Skin of body (tissue), 2 donors: Measurements from ENCODE around the gene MGMT. TPM values are rescaled to one million over a fixed set of nuclear protein-coding genes. Genes with fewer than 3 reads are reported as not detected.

ENCODE experiments used
- DNase-seq: peaks from one replicate; lab custom pipeline; 2025; lab: John Stamatoyannopoulos, UW
- total RNA-seq: library from RNA; depleted of rRNA; stranded (reverse); fragments of >200 nt; gene quantifications from one replicate; pipeline ENCODE4 v1.2.3, GENCODE V29; 2014

The MGMT gene
- total RNA-seq, 1 donor from 2014 or later: 25.4 TPM

GRCh38 chr10:129755621-129756020 is 288.6 kb downstream of the MGMT start:
- no peak for DNase-seq

- no peak for DNase-seq
These were observed 290.2 kb downstream of the MGMT start for GRCh38 chr10:129756912-129757901.

GRCh38 chr10:129758207-129759021 is 291.4 kb downstream of the MGMT start:
- no peak for DNase-seq

DNA sequence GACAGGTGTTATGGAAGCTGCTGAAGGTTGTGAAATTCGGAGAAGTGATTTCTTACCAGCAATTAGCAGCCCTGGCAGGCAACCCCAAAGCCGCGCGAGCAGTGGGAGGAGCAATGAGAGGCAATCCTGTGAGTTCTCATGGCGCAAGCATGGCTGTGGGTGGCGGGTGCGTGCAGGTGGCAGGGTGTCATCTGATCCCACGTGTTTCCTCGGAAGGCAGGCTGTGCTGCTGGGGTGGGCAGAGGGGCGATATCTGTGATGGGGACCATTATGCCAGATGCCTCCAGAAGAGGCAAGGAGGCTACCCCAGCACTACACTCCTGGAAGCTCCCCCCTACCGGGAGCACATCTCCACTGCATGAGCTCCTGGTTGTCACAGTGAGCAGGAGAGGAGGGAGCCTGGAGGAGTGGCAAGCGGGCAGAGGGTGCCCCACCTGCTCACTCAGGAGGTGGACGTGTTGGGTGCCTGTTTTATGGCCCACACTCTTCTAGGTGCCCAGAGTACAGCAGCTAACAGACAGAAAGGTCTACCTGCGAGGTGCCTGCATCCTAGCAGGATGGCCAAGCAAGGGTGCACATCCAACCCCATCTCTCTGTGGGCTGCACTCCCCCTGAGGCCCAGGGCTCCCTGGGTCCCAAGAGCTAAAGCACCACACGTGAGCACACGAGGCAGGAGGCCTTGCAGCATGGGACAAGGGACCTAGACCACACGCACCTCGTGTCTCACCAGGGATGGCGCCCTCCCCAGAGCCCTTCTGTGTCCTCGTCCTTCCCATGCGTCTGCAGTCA is 292.4 kb downstream of the MGMT start:
- no peak for DNase-seq

- no peak for DNase-seq
These were observed 292.9 kb downstream of the MGMT start for GRCh38 chr10:129760003-129760315.

GRCh38 chr10:129760416-129760815 is 293.4 kb downstream of the MGMT start:
- no peak for DNase-seq

DNA sequence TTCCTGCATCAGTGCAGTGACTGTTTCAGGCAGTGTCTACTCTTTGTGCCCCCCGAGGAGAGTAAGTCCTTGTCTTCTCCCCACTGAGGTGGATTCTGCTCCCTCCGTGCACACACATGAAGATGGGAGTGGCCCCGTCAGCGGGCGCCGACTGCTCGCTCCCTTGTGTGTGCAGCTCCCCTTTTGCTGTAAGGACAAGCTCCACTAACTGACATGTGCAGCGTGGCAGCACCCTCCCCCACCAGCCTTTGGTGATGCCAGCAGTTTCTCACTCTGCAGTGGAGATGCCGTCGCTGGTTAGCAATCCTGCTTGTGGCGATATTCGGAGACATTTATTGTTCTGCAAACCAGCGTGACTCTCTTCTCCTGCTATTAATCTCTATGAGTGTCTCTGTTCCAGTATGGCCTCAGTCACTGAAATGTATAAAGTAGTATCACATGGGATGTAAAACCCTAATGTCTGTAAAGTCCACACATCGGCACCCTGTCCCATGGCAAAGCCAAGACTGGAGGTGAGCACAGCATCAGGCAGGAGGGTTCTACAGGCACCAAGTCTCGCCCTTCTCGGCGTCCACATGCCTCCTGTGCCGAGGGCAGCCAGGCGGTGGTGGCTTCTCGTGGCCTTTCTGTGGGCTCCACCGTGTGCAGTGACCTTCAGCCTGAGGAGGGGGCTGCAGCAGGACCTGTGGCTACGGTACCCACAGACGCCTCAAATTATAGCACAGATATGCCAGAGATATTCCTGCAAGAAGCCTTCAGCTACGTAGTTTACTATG is 294.3 kb downstream of the MGMT start:
- DNase-seq: no peak

DNA sequence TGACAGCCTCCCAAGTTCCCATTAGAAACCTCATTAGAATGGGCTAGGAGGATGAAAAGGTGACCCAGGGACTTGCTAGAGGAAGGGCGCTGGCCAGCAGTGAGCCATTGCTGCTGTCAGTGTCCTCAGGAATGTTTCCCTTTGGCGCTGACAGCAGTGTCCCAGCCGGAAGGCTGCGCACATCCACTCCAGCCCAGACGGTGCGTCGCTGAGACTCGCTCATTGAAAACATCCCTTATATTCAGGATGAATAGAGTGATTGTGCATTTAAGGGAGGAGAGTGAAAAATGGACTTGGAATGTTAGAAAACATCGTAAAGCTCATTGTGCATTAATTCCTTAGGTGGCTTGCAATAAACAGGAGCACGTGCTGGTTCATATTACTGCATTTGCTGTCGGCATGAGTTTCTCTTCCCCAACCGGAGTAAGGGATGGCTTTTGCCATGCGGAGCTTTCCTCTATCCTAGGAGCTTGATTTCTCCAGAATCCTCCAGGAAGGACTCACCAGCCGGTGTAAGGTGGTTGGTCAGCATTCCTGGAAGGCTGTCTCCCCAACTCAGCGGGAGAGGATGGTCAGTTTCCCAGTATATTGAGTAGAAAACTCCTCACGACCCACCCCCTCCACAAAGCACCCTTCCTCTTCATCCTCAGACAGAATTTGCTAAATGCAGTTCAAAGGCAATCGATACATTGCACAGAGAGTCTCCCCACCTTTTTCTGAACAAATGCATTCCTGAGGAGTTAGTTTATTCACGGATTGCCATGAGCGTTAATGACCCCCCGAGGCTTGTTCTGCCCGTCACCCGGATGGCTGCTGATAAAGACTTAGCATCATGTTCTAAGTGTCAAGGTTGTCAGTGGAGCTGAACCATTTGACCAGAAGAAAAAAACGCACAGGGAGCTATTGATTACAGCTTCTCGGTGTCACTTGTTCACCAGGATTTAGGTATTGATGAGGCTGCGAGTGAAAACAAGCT is 295.2 kb downstream of the MGMT start:
- no peak for DNase-seq

DNA sequence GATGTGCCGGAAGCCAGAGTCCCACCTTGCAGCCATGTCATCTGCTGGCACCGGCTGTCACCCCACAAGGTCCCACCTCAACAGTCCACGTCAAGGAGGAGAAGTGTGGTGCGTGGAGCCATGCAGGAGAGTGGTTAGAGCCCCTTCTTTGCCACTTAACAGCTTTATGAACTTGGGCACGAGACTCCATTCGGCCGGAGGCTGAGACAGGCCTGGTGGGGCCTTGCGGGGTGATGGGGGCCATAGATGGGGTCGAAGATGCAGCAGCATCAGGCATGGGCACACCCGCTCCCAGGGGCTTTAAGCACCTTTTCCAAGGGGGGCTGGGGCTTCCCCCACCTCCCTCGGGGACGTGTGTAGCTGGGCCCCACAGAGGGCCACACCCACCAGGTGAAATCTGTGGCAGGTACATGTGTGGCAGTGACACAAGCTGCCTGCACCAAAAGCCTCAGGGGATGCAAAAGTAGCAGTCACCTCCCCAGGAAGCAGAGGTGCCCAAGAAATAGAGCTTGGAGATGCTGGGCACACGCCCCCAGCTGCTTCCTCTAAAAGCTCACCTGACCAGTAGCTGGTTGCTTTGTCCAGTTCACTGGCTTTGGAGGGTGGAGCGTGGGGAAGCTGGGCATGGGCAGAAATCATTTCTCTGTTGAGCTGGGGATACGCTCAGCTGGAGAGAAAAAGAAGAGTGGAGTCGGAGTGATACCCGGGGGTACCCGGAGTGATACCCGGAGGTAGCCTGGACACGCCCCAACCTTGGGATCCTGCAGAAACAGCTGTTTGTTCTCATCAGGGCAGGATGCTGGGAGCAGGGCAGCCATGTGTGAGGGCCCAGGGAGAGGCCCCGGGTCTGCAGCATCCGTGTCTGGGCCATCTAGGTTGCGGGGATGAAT is 297.2 kb downstream of the MGMT start:
- no peak for DNase-seq

- no peak for DNase-seq
These were observed 298.0 kb downstream of the MGMT start for GRCh38 chr10:129764901-129765663.

DNA sequence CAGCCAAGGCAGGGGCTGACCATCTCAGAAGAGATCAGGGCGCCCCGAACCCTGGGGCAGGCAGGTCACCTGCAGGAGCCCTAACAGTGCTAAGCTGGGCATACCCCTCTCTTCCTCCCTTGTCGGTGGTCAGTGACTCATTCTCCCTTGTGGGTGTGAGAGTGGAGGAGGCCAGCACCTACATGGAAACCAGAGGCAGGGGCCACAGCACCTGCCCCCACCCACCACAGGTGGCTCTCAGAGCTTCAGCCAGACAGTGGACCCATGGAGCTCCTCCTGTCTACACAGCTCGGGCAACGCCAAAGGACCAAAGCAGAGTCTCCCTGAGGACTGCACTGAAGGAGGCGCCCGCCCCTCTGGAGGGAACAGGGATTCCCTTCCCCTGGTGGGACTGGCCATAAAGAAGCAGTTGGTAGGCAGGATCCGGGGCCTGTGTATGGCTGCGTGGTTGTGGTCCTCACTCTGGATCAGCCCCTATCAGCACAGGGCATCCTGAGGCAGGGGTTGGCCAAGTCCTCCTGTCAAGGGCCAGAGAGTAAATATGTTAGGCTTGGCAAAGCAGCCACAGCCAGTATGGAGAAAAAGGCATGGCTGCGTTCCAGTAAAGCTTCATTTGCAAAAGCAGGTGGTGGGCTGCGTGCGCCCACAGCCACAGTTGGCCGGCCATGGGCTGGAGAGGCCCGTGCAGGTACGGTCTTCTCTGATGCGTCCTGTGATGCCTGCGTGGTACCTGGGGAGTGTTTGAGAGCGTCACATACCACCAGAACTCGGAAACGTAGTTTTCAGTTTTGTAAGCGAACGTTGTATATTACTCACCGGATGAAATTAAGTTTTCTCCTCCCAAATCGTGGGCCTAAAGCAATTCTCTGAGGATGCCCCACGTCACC is 298.9 kb downstream of the MGMT start:
- DNase-seq: no peak

DNA sequence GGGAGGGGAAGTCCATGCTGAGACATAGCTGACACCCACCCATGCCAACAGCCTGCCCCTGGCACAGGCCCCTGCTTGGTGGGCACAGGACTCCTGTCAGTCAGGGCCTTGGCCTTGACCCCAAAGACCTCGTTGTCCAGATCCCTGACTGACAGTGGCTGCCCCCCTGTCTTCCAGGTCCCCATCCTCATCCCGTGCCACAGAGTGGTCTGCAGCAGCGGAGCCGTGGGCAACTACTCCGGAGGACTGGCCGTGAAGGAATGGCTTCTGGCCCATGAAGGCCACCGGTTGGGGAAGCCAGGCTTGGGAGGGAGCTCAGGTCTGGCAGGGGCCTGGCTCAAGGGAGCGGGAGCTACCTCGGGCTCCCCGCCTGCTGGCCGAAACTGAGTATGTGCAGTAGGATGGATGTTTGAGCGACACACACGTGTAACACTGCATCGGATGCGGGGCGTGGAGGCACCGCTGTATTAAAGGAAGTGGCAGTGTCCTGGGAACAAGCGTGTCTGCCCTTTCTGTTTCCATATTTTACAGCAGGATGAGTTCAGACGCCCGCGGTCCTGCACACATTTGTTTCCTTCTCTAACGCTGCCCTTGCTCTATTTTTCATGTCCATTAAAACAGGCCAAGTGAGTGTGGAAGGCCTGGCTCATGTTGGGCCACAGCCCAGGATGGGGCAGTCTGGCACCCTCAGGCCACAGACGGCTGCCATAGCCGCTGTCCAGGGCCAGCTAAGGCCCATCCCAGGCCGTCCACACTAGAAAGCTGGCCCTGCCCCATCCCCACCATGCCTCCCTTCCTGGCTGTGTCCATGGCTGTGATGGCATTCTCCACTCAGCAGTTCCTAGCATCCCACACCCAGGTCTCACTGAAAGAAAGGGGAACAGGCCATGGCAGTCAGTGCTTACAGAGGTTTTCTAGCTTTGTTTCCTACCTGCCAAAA is 299.8 kb downstream of the MGMT start:
- DNase-seq: no peak

GRCh38 chr10:129767751-129768150 is 300.7 kb downstream of the MGMT start:
- DNase-seq: no peak

DNA sequence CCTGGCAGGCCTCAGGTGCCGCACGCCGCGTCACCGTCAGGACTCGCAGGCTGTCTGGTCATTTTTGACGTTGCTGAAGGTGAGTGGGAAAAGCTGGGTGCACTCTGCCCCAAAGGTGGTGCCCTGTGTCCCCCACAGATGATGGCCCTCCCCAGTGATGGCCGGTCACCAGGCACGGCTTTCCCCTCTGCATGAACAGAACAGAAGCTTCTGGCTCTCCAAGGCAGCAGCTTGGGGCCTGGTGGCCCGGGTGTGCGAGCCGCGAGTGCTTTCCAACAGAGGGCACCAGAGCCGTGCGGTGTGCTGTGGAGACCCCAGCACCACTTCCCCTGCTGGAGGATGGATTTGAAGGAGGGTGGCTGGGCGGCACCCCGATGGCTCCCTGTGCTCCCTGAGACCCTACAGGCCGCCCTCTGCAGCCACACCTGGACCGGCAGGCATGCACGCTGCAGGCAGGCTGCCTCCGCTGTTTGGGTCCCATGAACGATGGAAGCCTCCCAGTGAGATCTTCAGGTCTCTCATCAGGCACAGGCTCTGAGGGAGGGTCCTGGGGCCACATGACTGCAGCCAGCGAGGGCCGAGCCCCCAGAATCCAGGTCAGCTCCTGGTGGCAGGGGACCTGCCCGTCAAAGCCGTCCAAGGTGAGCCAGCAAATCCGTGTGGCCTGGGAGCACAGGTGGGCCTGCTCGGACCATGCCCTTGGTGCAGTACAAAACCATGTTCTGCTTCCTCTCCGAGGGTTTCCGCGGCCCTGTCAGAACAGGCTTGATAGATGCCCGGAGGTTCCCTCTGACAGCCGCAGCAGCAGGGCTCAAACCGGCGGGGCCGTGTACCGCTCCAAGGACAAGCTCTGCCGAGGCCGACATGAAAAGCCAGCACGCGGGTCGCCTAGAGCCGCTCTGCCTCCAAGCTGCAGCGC is 301.7 kb downstream of the MGMT start:
- DNase-seq: no peak
